Measurements from ENCODE around the gene RALGAPA2. TPM values are rescaled to one million over a fixed set of nuclear protein-coding genes. Genes with fewer than 3 reads are reported as not detected.

The RALGAPA2 gene
- total and polyA plus RNA-seq, 2 of the 13 experiments (the other 11 are each of a cell fraction or from before 2014, with no cell fraction given), result 13.8 to 17.7 TPM

DNA sequence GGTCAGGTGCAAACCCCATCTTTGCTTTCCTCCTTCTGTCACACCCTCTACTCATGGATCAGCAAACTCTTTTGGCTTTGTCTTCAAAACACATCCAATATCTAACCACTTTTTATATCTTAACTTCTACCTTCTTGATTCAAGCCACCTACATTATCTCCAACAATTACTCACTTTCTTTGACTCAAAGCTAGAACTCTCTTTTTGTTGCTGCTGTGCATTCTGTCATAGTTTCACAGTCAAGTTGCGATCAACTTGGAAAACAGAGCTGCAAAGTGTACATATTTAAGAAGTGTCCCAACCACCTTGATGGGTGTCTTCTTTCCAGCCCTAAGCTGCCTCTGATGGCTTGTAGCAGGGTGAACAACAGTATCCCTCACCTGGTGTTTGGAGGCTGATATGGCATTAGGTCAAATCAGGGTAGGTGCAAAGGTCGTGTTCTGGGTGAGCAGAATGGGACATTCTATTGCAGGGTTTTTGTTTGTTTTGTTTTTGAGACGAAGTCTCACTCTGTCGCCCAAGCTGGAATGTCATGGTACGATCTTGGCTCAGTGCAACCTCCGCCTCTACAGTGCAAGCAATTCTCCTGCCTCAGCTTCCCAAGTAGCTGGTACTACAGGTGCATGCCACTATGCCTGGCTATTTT is 43.4 kb upstream of the RALGAPA2 start (continued):
- TF ChIP-seq, protein P1, sequence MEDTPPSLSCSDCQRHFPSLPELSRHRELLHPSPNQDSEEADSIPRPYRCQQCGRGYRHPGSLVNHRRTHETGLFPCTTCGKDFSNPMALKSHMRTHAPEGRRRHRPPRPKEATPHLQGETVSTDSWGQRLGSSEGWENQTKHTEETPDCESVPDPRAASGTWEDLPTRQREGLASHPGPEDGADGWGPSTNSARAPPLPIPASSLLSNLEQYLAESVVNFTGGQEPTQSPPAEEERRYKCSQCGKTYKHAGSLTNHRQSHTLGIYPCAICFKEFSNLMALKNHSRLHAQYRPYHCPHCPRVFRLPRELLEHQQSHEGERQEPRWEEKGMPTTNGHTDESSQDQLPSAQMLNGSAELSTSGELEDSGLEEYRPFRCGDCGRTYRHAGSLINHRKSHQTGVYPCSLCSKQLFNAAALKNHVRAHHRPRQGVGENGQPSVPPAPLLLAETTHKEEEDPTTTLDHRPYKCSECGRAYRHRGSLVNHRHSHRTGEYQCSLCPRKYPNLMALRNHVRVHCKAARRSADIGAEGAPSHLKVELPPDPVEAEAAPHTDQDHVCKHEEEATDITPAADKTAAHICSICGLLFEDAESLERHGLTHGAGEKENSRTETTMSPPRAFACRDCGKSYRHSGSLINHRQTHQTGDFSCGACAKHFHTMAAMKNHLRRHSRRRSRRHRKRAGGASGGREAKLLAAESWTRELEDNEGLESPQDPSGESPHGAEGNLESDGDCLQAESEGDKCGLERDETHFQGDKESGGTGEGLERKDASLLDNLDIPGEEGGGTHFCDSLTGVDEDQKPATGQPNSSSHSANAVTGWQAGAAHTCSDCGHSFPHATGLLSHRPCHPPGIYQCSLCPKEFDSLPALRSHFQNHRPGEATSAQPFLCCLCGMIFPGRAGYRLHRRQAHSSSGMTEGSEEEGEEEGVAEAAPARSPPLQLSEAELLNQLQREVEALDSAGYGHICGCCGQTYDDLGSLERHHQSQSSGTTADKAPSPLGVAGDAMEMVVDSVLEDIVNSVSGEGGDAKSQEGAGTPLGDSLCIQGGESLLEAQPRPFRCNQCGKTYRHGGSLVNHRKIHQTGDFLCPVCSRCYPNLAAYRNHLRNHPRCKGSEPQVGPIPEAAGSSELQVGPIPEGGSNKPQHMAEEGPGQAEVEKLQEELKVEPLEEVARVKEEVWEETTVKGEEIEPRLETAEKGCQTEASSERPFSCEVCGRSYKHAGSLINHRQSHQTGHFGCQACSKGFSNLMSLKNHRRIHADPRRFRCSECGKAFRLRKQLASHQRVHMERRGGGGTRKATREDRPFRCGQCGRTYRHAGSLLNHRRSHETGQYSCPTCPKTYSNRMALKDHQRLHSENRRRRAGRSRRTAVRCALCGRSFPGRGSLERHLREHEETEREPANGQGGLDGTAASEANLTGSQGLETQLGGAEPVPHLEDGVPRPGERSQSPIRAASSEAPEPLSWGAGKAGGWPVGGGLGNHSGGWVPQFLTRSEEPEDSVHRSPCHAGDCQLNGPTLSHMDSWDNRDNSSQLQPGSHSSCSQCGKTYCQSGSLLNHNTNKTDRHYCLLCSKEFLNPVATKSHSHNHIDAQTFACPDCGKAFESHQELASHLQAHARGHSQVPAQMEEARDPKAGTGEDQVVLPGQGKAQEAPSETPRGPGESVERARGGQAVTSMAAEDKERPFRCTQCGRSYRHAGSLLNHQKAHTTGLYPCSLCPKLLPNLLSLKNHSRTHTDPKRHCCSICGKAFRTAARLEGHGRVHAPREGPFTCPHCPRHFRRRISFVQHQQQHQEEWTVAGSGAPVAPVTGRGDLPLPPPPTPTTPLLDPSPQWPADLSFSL (CRISPR knock-in tag; IDR thresholded peaks at IDR 0.05), result no peak
- TF ChIP-seq, protein P2, sequence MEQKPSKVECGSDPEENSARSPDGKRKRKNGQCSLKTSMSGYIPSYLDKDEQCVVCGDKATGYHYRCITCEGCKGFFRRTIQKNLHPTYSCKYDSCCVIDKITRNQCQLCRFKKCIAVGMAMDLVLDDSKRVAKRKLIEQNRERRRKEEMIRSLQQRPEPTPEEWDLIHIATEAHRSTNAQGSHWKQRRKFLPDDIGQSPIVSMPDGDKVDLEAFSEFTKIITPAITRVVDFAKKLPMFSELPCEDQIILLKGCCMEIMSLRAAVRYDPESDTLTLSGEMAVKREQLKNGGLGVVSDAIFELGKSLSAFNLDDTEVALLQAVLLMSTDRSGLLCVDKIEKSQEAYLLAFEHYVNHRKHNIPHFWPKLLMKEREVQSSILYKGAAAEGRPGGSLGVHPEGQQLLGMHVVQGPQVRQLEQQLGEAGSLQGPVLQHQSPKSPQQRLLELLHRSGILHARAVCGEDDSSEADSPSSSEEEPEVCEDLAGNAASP (CRISPR knock-in tag; IDR thresholded peaks at IDR 0.05; ENCODE audit: borderline replicate concordance), result peak; percentile 75; the same call in 1 of the 2 replicates
- TF ChIP-seq ADNP (CRISPR knock-in tag; IDR thresholded peaks at IDR 0.05) (no peak), ZBTB7A (CRISPR knock-in tag; IDR thresholded peaks at IDR 0.05) (no peak), TEAD3 (CRISPR knock-in tag; optimal IDR thresholded peaks at IDR 0.05; ENCODE audit: borderline replicate concordance) (peak; percentile 24), MZF1 (CRISPR knock-in tag; IDR thresholded peaks at IDR 0.05; ENCODE audit: borderline replicate concordance) (no peak), ZNF83 (CRISPR knock-in tag; IDR thresholded peaks at IDR 0.05; ENCODE audit: borderline replicate concordance) (no peak), SMC3 (IDR thresholded peaks at IDR 0.05; ENCODE audit: low read length) (no peak), SRSF1 (optimal IDR thresholded peaks at IDR 0.05; ENCODE audit: low read depth, low read length) (no peak), HDAC1 (CRISPR knock-in tag; IDR thresholded peaks at IDR 0.05) (peak; percentile 60), RBFOX2 (IDR thresholded peaks at IDR 0.05; ENCODE audit: low read depth, low read length) (no peak)
- TF ChIP-seq, protein P3, sequence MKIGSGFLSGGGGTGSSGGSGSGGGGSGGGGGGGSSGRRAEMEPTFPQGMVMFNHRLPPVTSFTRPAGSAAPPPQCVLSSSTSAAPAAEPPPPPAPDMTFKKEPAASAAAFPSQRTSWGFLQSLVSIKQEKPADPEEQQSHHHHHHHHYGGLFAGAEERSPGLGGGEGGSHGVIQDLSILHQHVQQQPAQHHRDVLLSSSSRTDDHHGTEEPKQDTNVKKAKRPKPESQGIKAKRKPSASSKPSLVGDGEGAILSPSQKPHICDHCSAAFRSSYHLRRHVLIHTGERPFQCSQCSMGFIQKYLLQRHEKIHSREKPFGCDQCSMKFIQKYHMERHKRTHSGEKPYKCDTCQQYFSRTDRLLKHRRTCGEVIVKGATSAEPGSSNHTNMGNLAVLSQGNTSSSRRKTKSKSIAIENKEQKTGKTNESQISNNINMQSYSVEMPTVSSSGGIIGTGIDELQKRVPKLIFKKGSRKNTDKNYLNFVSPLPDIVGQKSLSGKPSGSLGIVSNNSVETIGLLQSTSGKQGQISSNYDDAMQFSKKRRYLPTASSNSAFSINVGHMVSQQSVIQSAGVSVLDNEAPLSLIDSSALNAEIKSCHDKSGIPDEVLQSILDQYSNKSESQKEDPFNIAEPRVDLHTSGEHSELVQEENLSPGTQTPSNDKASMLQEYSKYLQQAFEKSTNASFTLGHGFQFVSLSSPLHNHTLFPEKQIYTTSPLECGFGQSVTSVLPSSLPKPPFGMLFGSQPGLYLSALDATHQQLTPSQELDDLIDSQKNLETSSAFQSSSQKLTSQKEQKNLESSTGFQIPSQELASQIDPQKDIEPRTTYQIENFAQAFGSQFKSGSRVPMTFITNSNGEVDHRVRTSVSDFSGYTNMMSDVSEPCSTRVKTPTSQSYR (CRISPR knock-in tag; IDR thresholded peaks at IDR 0.05; ENCODE audit: borderline replicate concordance), result no peak
- TF ChIP-seq, protein P4, sequence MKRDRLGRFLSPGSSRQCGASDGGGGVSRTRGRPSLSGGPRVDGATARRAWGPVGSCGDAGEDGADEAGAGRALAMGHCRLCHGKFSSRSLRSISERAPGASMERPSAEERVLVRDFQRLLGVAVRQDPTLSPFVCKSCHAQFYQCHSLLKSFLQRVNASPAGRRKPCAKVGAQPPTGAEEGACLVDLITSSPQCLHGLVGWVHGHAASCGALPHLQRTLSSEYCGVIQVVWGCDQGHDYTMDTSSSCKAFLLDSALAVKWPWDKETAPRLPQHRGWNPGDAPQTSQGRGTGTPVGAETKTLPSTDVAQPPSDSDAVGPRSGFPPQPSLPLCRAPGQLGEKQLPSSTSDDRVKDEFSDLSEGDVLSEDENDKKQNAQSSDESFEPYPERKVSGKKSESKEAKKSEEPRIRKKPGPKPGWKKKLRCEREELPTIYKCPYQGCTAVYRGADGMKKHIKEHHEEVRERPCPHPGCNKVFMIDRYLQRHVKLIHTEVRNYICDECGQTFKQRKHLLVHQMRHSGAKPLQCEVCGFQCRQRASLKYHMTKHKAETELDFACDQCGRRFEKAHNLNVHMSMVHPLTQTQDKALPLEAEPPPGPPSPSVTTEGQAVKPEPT (CRISPR knock-in tag; IDR thresholded peaks at IDR 0.05; ENCODE audit: low read depth), result no peak
- TF ChIP-seq, protein P5, sequence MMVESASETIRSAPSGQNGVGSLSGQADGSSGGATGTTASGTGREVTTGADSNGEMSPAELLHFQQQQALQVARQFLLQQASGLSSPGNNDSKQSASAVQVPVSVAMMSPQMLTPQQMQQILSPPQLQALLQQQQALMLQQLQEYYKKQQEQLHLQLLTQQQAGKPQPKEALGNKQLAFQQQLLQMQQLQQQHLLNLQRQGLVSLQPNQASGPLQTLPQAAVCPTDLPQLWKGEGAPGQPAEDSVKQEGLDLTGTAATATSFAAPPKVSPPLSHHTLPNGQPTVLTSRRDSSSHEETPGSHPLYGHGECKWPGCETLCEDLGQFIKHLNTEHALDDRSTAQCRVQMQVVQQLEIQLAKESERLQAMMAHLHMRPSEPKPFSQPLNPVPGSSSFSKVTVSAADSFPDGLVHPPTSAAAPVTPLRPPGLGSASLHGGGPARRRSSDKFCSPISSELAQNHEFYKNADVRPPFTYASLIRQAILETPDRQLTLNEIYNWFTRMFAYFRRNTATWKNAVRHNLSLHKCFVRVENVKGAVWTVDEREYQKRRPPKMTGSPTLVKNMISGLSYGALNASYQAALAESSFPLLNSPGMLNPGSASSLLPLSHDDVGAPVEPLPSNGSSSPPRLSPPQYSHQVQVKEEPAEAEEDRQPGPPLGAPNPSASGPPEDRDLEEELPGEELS (CRISPR knock-in tag; IDR thresholded peaks at IDR 0.05), result 0 out of 2 replicates have a peak, but pooled peaks have one; percentile 10

Data from HepG2 (cell line).